K562 (cell line): ENCODE measurements around the gene PCED1B. TPM values are rescaled to one million over a fixed set of nuclear protein-coding genes. Genes with fewer than 3 reads are reported as not detected.
A peak's percentile ranks its signal among the peaks of the same experiment; 100 is the strongest.

ENCODE experiments used
- BCL6 ChIP-seq: fragments of 250-450 bp; sonication (Bioruptor Pico); IDR thresholded peaks from 2 replicates; pipeline ENCODE4 v1.4.0; 2020
- CHD1 ChIP-seq: fragments of 200-600 bp; sonication (generic); IDR thresholded peaks from one replicate; pipeline ENCODE4 v1.6.1; 2012; ENCODE audit warnings: mild to moderate bottlenecking, moderate library complexity, low read length, inconsistent platforms
- CHD2 ChIP-seq: IDR thresholded peaks from 2 replicates; pipeline ENCODE4 v1.6.1; 2011; ENCODE audit warnings: low read depth, low read length
- FOSL1 ChIP-seq: fragments of 200-800 bp; sonication (Bioruptor generic); conservative IDR thresholded peaks from 2 replicates; pipeline ENCODE4 v1.6.1; 2016; ENCODE audit warnings: missing genetic modification characterization, missing compliant biosample characterization
- GTF2E2 ChIP-seq: fragments of 200-800 bp; sonication (Bioruptor generic); IDR thresholded peaks from 2 replicates; pipeline ENCODE4 v1.6.1; 2016; ENCODE audit warnings: missing genetic modification characterization, missing compliant biosample characterization
- HDAC6 ChIP-seq: IDR thresholded peaks from 2 replicates; pipeline ENCODE4 v1.6.1; 2012; ENCODE audit warnings: low read depth, mild to moderate bottlenecking, control low read depth, inconsistent platforms, low read length, moderate library complexity
- KDM1A ChIP-seq, 2 experiments: fragments of 450-650 bp; IDR thresholded peaks; 2 replicates each; pipeline ENCODE4 v1.6.1; 2016; ENCODE audit warnings: mild to moderate bottlenecking in 2 of 2
- PHF8 ChIP-seq: fragments of 200-600 bp; sonication (generic); IDR thresholded peaks from 2 replicates; pipeline ENCODE4 v1.6.1; 2012; ENCODE audit warnings: mixed run types, mild to moderate bottlenecking, inconsistent platforms, low read length, moderate library complexity, borderline replicate concordance
- YBX1 ChIP-seq: fragments of 450-650 bp; IDR thresholded peaks from 2 replicates; pipeline ENCODE4 v1.7.1; 2016; ENCODE audit warnings: mild to moderate bottlenecking
- ZNF212 ChIP-seq: fragments of 450-650 bp; formaldehyde crosslinking; IDR thresholded peaks from 2 replicates; pipeline ENCODE4 v1.4.0; 2020; ENCODE audit warnings: mild to moderate bottlenecking
- ZNF3 ChIP-seq: fragments of 250-450 bp; sonication (Bioruptor Pico); IDR thresholded peaks from 2 replicates; pipeline ENCODE4 v1.5.0; 2021; ENCODE audit warnings: mild to moderate bottlenecking, moderate library complexity
- polyA plus RNA-seq, 8 experiments: library from polyadenylated mRNA; depleted of rRNA in 4 of 8; stranded (reverse) in 5 of 8; unstranded in 3 of 8; fragments of >200 nt; fragmentation: Nextera tagmentation in 2 of 8; fragmentation: Illumina TruSeq in 1 of 8; extraction: Ambion mirVana in 2 of 8; extraction: Trizol in 1 of 8; gene quantifications; 2 replicates each; pipeline versions ENCODE4 v1.2.1 to v1.2.3, GENCODE V29; 2011 to 2014; ENCODE audit warnings: inconsistent platforms in 1 of 8, missing spikeins in 1 of 8
- total RNA-seq, 7 experiments: library from RNA; depleted of rRNA in 6 of 7; stranded (reverse); fragments of >200 nt in 6 of 7; fragmentation: Illumina TruSeq in 2 of 7; extraction: Trizol in 2 of 7; gene quantifications; 2 replicates each; pipeline versions ENCODE4 v1.2.1 to v1.2.3, GENCODE V29; 2011 to 2021; ENCODE audit warnings: low replicate concordance in 1 of 7
- TF ChIP-seq, protein P1 (sequence below): sonication (generic); formaldehyde crosslinking; IDR thresholded peaks from 2 replicates; pipeline ENCODE4 v1.8.1; 2023; ENCODE audit warnings: mild to moderate bottlenecking, missing genetic modification reagents
- TF ChIP-seq, protein P2 (sequence below): fragments of 450-650 bp; formaldehyde crosslinking; IDR thresholded peaks from 2 replicates; pipeline ENCODE4 v1.4.0; 2022; ENCODE audit warnings: mild to moderate bottlenecking, moderate library complexity
- TF ChIP-seq, protein P3 (sequence below), 2 experiments: fragments of 250-450 bp in 1 of 2; fragments of 450-650 bp in 1 of 2; sonication (Bioruptor Pico) in 1 of 2; IDR thresholded peaks; 2 replicates each; pipeline versions ENCODE4 v1.6.1 to v1.8.0; 2016 to 2021; ENCODE audit warnings: mild to moderate bottlenecking in 2 of 2, moderate library complexity in 2 of 2, missing compliant biosample characterization in 1 of 2, missing genetic modification characterization in 1 of 2
- TF ChIP-seq, protein P4 (sequence below): fragments of 250-450 bp; sonication (Bioruptor Pico); IDR thresholded peaks from 2 replicates; pipeline ENCODE4 v1.8.0; 2022; ENCODE audit warnings: moderate library complexity, mild to moderate bottlenecking, inconsistent platforms
- TF ChIP-seq, protein P5 (sequence below): fragments of 450-650 bp; IDR thresholded peaks from 2 replicates; pipeline ENCODE4 v1.6.1; 2017; ENCODE audit warnings: antibody characterized with exemption, mild to moderate bottlenecking
- TF ChIP-seq, protein P6 (sequence below): fragments of 450-650 bp; IDR thresholded peaks from 2 replicates; pipeline ENCODE4 v1.6.1; 2016; ENCODE audit warnings: missing biosample characterization, missing genetic modification characterization
- TF ChIP-seq, protein P7 (sequence below): fragments of 250-450 bp; sonication (Bioruptor Pico); IDR thresholded peaks from 2 replicates; pipeline ENCODE4 v1.5.0; 2021; ENCODE audit warnings: mild to moderate bottlenecking, borderline replicate concordance

Gene PCED1B
- total and polyA plus RNA-seq, 9 of the 15 experiments (the other 6 are each of a cell fraction or from before 2014, with no cell fraction given), result 1.2 to 9.3 (median 2.5) TPM

- TF ChIP-seq, protein P1, sequence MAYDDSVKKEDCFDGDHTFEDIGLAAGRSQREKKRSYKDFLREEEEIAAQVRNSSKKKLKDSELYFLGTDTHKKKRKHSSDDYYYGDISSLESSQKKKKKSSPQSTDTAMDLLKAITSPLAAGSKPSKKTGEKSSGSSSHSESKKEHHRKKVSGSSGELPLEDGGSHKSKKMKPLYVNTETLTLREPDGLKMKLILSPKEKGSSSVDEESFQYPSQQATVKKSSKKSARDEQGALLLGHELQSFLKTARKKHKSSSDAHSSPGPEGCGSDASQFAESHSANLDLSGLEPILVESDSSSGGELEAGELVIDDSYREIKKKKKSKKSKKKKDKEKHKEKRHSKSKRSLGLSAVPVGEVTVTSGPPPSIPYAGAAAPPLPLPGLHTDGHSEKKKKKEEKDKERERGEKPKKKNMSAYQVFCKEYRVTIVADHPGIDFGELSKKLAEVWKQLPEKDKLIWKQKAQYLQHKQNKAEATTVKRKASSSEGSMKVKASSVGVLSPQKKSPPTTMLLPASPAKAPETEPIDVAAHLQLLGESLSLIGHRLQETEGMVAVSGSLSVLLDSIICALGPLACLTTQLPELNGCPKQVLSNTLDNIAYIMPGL, result no peak
- TF ChIP-seq, protein P2, sequence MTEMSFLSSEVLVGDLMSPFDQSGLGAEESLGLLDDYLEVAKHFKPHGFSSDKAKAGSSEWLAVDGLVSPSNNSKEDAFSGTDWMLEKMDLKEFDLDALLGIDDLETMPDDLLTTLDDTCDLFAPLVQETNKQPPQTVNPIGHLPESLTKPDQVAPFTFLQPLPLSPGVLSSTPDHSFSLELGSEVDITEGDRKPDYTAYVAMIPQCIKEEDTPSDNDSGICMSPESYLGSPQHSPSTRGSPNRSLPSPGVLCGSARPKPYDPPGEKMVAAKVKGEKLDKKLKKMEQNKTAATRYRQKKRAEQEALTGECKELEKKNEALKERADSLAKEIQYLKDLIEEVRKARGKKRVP, result no peak
- TF ChIP-seq ZNF212 (CRISPR knock-in tag), result no peak
- no peak for TF ChIP-seq ZNF3 (CRISPR knock-in tag)
- TF ChIP-seq KDM1A (IDR thresholded peaks at IDR 0.05), result no peak
- no peak for TF ChIP-seq HDAC6
- TF ChIP-seq, protein P3, sequence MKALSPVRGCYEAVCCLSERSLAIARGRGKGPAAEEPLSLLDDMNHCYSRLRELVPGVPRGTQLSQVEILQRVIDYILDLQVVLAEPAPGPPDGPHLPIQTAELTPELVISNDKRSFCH (CRISPR knock-in tag; IDR thresholded peaks at IDR 0.05), result no peak
- TF ChIP-seq, protein P3 (tag; IDR thresholded peaks at IDR 0.05), result no peak
- TF ChIP-seq, protein P4, sequence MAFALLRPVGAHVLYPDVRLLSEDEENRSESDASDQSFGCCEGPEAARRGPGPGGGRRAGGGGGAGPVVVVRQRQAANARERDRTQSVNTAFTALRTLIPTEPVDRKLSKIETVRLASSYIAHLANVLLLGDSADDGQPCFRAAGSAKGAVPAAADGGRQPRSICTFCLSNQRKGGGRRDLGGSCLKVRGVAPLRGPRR (CRISPR knock-in tag), result no peak
- no peak for TF ChIP-seq FOSL1 (tag)
- TF ChIP-seq YBX1, result no peak
- no peak for TF ChIP-seq CHD1
- no peak for TF ChIP-seq BCL6
- TF ChIP-seq GTF2E2 (tag), result no peak
- TF ChIP-seq, protein P5, sequence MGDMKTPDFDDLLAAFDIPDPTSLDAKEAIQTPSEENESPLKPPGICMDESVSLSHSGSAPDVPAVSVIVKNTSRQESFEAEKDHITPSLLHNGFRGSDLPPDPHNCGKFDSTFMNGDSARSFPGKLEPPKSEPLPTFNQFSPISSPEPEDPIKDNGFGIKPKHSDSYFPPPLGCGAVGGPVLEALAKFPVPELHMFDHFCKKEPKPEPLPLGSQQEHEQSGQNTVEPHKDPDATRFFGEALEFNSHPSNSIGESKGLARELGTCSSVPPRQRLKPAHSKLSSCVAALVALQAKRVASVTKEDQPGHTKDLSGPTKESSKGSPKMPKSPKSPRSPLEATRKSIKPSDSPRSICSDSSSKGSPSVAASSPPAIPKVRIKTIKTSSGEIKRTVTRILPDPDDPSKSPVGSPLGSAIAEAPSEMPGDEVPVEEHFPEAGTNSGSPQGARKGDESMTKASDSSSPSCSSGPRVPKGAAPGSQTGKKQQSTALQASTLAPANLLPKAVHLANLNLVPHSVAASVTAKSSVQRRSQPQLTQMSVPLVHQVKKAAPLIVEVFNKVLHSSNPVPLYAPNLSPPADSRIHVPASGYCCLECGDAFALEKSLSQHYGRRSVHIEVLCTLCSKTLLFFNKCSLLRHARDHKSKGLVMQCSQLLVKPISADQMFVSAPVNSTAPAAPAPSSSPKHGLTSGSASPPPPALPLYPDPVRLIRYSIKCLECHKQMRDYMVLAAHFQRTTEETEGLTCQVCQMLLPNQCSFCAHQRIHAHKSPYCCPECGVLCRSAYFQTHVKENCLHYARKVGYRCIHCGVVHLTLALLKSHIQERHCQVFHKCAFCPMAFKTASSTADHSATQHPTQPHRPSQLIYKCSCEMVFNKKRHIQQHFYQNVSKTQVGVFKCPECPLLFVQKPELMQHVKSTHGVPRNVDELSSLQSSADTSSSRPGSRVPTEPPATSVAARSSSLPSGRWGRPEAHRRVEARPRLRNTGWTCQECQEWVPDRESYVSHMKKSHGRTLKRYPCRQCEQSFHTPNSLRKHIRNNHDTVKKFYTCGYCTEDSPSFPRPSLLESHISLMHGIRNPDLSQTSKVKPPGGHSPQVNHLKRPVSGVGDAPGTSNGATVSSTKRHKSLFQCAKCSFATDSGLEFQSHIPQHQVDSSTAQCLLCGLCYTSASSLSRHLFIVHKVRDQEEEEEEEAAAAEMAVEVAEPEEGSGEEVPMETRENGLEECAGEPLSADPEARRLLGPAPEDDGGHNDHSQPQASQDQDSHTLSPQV, result peak; percentile 90
- TF ChIP-seq, protein P6, sequence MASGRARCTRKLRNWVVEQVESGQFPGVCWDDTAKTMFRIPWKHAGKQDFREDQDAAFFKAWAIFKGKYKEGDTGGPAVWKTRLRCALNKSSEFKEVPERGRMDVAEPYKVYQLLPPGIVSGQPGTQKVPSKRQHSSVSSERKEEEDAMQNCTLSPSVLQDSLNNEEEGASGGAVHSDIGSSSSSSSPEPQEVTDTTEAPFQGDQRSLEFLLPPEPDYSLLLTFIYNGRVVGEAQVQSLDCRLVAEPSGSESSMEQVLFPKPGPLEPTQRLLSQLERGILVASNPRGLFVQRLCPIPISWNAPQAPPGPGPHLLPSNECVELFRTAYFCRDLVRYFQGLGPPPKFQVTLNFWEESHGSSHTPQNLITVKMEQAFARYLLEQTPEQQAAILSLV (tag), result no peak
- TF ChIP-seq CHD2, result no peak
- TF ChIP-seq, protein P7, sequence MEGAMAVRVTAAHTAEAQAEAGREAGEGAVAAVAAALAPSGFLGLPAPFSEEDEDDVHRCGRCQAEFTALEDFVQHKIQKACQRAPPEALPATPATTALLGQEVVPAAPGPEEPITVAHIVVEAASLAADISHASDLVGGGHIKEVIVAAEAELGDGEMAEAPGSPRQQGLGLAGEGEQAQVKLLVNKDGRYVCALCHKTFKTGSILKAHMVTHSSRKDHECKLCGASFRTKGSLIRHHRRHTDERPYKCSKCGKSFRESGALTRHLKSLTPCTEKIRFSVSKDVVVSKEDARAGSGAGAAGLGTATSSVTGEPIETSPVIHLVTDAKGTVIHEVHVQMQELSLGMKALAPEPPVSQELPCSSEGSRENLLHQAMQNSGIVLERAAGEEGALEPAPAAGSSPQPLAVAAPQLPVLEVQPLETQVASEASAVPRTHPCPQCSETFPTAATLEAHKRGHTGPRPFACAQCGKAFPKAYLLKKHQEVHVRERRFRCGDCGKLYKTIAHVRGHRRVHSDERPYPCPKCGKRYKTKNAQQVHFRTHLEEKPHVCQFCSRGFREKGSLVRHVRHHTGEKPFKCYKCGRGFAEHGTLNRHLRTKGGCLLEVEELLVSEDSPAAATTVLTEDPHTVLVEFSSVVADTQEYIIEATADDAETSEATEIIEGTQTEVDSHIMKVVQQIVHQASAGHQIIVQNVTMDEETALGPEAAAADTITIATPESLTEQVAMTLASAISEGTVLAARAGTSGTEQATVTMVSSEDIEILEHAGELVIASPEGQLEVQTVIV (CRISPR knock-in tag), result no peak
- TF ChIP-seq PHF8, result no peak
Measured at GRCh38 chr12:47207340-47207717, 127.9 kb downstream of the PCED1B start (continued).
